HEK293 (cell line): ENCODE measurements around the gene MBP.

Experiments used
- CTCF ChIA-PET: fragments of 350-600 bp; formaldehyde crosslinking; extraction: SDS; loops from one replicate; lab custom pipeline; 2021; ENCODE audit warnings: antibody characterized with exemption; lab: Yijun Ruan, JAX
- POLR2A ChIA-PET: fragments of 300-600 bp; formaldehyde crosslinking; extraction: SDS; loops from one replicate; lab custom pipeline; 2020; ENCODE audit warnings: antibody characterized with exemption, inconsistent platforms; lab: Yijun Ruan, JAX
- H3K27ac ChIP-seq: fragments of 200-500 bp; sonication (Bioruptor generic); 2 replicates; pipeline ENCODE4 v1.5.1; 2014; ENCODE audit warnings: low read depth, low read length, control low read depth, inconsistent platforms; ENCODE audit errors: extremely low read depth
- H3K36me3 ChIP-seq, 2 experiments: fragments of 200-500 bp in 1 of 2; sonication (Bioruptor generic) in 1 of 2; 1 replicate in 1 of 2; 2 replicates in 1 of 2; pipeline ENCODE4 v1.5.1; 2014 to 2017; ENCODE audit warnings: inconsistent platforms in 2 of 2, low read length in 2 of 2; ENCODE audit not compliant: control insufficient read depth in 2 of 2, insufficient read depth in 1 of 2
- H3K4me1 ChIP-seq: fragments of 200-500 bp; sonication (Bioruptor generic); 2 replicates; pipeline ENCODE4 v1.5.1; 2014; ENCODE audit warnings: mild to moderate bottlenecking, low read length, inconsistent platforms; ENCODE audit not compliant: control insufficient read depth, insufficient read depth
- H3K4me3 ChIP-seq: 2 replicates; pipeline ENCODE4 v1.5.1; 2011; ENCODE audit warnings: low read depth, mild to moderate bottlenecking, control low read depth, low read length, moderate library complexity
- H3K9me3 ChIP-seq: fragments of 200-500 bp; sonication (Bioruptor generic); 2 replicates; pipeline ENCODE4 v1.5.1; 2014; ENCODE audit warnings: low read depth, low read length, inconsistent platforms; ENCODE audit not compliant: control insufficient read depth, insufficient read depth
- BCL11B ChIP-seq: fragments of 450-650 bp; formaldehyde crosslinking; IDR thresholded peaks from 2 replicates; pipeline ENCODE4 v1.5.1; 2016; ENCODE audit warnings: low read depth, missing biosample characterization, missing genetic modification characterization
- KLF16 ChIP-seq: fragments of 450-650 bp; formaldehyde crosslinking; IDR thresholded peaks from 2 replicates; pipeline ENCODE4 v1.5.1; 2017; ENCODE audit warnings: missing biosample characterization, missing genetic modification characterization
- MYNN ChIP-seq: fragments of 450-650 bp; formaldehyde crosslinking; IDR thresholded peaks from 2 replicates; pipeline ENCODE4 v1.5.1; 2016; ENCODE audit warnings: missing biosample characterization, missing genetic modification characterization, borderline replicate concordance
- ZBTB48 ChIP-seq: fragments of 450-650 bp; formaldehyde crosslinking; IDR thresholded peaks from 2 replicates; pipeline ENCODE4 v1.5.1; 2016; ENCODE audit warnings: missing biosample characterization, missing genetic modification characterization
- ZFP69B ChIP-seq: fragments of 450-650 bp; formaldehyde crosslinking; IDR thresholded peaks from 2 replicates; pipeline ENCODE4 v1.5.1; 2016; ENCODE audit warnings: missing biosample characterization, missing genetic modification characterization
- ZNF157 ChIP-seq: fragments of 450-650 bp; formaldehyde crosslinking; IDR thresholded peaks from 2 replicates; pipeline ENCODE4 v1.5.1; 2016; ENCODE audit warnings: missing biosample characterization, missing genetic modification characterization
- ZNF211 ChIP-seq: fragments of 450-650 bp; formaldehyde crosslinking; IDR thresholded peaks from 2 replicates; pipeline ENCODE4 v1.5.1; 2016; ENCODE audit warnings: low read depth, missing biosample characterization, missing genetic modification characterization
- ZNF23 ChIP-seq: fragments of 450-650 bp; formaldehyde crosslinking; IDR thresholded peaks from 2 replicates; pipeline ENCODE4 v1.5.1; 2016; ENCODE audit warnings: missing biosample characterization, missing genetic modification characterization, borderline replicate concordance
- ZNF239 ChIP-seq: fragments of 450-650 bp; formaldehyde crosslinking; IDR thresholded peaks from 2 replicates; pipeline ENCODE4 v1.5.1; 2016; ENCODE audit warnings: missing biosample characterization, missing genetic modification characterization
- ZNF521 ChIP-seq: fragments of 450-650 bp; formaldehyde crosslinking; IDR thresholded peaks from 2 replicates; pipeline ENCODE4 v1.5.1; 2017; ENCODE audit warnings: missing biosample characterization, mild to moderate bottlenecking, missing genetic modification characterization
- ZNF660 ChIP-seq: fragments of 450-650 bp; IDR thresholded peaks from 2 replicates; pipeline ENCODE4 v1.5.1; 2018; ENCODE audit warnings: missing biosample characterization, mild to moderate bottlenecking, missing genetic modification characterization
- ZNF747 ChIP-seq: fragments of 450-650 bp; formaldehyde crosslinking; IDR thresholded peaks from 2 replicates; pipeline ENCODE4 v1.5.1; 2016; ENCODE audit warnings: missing biosample characterization, missing genetic modification characterization
- ZSCAN16 ChIP-seq: fragments of 450-650 bp; formaldehyde crosslinking; IDR thresholded peaks from 2 replicates; pipeline ENCODE4 v1.5.1; 2016; ENCODE audit warnings: missing biosample characterization, missing genetic modification characterization
- TF ChIP-seq, protein P1 (sequence below): fragments of 450-650 bp; formaldehyde crosslinking; IDR thresholded peaks from 2 replicates; pipeline ENCODE4 v1.5.1; 2016; ENCODE audit warnings: missing biosample characterization, missing genetic modification characterization
- TF ChIP-seq, protein P2 (sequence below): fragments of 450-650 bp; formaldehyde crosslinking; IDR thresholded peaks from 2 replicates; pipeline ENCODE4 v1.5.1; 2016; ENCODE audit warnings: missing biosample characterization, missing genetic modification characterization
- TF ChIP-seq, protein P3 (sequence below): fragments of 450-650 bp; formaldehyde crosslinking; IDR thresholded peaks from 2 replicates; pipeline ENCODE4 v1.5.1; 2017; ENCODE audit warnings: missing biosample characterization, missing genetic modification characterization

The MBP gene

DNA sequence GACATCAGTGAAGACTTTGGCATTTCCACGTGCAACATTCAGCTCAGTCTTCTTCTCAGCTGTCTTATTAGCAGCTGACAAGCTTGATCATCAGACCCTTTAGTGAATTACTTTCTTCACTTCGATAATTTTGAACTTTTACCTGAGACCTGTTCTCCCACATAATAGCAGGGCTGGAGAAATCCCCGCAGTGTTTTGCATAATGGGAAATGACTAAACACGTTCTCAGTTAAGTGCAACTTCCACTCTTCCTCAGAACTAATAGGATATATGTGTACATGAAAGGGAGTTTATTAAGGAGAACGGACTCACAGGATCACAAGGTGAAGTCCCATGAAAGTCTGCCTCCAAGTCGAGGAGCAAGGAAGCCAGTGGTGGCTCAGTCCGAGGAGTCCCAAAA lies 28.8 kb upstream of the MBP start:
- H3K4me3 ChIP-seq: no peak overlapping the region
- no peaks in the 10 kb centered on the region for H3K9me3 ChIP-seq
- TF ChIP-seq ZNF747 (no peak), ZNF23 (tag by site-specific recombination) (no peak), ZNF211 (no peak), ZFP69B (tag by site-specific recombination) (no peak), MYNN (tag by site-specific recombination) (no peak)
- TF ChIP-seq, protein P1, sequence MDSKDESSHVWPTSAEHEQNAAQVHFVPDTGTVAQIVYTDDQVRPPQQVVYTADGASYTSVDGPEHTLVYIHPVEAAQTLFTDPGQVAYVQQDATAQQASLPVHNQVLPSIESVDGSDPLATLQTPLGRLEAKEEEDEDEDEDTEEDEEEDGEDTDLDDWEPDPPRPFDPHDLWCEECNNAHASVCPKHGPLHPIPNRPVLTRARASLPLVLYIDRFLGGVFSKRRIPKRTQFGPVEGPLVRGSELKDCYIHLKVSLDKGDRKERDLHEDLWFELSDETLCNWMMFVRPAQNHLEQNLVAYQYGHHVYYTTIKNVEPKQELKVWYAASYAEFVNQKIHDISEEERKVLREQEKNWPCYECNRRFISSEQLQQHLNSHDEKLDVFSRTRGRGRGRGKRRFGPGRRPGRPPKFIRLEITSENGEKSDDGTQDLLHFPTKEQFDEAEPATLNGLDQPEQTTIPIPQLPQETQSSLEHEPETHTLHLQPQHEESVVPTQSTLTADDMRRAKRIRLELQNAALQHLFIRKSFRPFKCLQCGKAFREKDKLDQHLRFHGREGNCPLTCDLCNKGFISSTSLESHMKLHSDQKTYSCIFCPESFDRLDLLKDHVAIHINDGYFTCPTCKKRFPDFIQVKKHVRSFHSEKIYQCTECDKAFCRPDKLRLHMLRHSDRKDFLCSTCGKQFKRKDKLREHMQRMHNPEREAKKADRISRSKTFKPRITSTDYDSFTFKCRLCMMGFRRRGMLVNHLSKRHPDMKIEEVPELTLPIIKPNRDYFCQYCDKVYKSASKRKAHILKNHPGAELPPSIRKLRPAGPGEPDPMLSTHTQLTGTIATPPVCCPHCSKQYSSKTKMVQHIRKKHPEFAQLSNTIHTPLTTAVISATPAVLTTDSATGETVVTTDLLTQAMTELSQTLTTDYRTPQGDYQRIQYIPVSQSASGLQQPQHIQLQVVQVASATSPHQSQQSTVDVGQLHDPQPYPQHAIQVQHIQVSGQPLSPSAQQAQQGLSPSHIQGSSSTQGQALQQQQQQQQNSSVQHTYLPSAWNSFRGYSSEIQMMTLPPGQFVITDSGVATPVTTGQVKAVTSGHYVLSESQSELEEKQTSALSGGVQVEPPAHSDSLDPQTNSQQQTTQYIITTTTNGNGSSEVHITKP (tag by site-specific recombination): no peak
- H3K36me3 ChIP-seq: no peaks in the 10 kb centered on the region
- no peaks in the 10 kb centered on the region for H3K4me1 ChIP-seq
- ChIA-PET CTCF (no interaction called here), POLR2A (no interaction called here)
- no peak overlapping the region for H3K27ac ChIP-seq

DNA sequence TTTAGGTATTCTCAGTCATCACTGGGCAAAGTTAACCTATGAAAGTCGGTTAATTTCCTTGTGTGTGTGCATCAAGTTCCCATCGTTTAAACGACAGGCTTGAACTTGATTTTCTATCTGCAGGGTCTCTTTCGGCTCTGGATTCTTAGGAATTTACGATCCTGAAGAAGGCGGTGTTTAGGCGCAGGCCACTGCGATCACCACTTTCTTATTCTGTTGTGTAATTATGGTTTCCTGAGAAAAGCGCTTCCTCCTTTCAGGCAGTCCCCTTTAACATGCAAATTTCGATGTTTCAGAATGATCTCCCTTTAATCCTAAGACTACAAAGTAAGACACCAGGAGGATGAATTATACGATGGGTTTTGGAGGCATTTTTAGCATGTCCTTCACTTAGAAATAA lies 27.9 kb upstream of the MBP start:
- TF ChIP-seq ZBTB48 (tag by site-specific recombination) (no peak), BCL11B (no peak), ZNF521 (tag by site-specific recombination) (no peak), ZNF157 (tag by site-specific recombination) (no peak)
- TF ChIP-seq, protein P2, sequence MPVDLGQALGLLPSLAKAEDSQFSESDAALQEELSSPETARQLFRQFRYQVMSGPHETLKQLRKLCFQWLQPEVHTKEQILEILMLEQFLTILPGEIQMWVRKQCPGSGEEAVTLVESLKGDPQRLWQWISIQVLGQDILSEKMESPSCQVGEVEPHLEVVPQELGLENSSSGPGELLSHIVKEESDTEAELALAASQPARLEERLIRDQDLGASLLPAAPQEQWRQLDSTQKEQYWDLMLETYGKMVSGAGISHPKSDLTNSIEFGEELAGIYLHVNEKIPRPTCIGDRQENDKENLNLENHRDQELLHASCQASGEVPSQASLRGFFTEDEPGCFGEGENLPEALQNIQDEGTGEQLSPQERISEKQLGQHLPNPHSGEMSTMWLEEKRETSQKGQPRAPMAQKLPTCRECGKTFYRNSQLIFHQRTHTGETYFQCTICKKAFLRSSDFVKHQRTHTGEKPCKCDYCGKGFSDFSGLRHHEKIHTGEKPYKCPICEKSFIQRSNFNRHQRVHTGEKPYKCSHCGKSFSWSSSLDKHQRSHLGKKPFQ (tag by site-specific recombination): no peak
- ChIA-PET CTCF (no interaction called here), POLR2A (no interaction called here)
- Histone ChIP-seq H3K4me1 (no peaks in the 10 kb centered on the region), H3K27ac (no peak overlapping the region), H3K4me3 (no peak overlapping the region), H3K9me3 (no peaks in the 10 kb centered on the region), H3K36me3 (no peaks in the 10 kb centered on the region)

DNA sequence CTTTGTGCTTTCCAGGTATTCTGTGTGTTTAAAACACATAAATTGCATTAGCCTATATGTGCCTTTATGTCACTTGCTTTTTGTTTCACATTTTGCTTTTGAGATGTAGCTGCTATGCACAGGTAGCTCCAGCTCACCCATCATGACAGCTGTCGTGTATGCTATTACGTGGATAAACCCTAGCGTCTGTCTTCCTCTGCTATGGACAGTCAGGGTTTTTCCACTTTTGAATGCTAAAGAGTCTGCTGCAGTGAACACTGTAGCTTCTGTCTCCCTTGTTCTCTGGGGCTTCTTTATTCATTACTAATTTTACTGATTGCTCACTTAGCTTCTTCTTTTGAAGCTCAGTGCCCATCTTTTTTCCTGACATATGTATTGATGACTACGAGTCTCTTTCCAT lies 24.7 kb upstream of the MBP start:
- H3K4me3 ChIP-seq: no peak overlapping the region
- H3K9me3 ChIP-seq: no peaks in the 10 kb centered on the region
- H3K36me3 ChIP-seq: no peaks in the 10 kb centered on the region
- POLR2A ChIA-PET: no interaction called here
- H3K4me1 ChIP-seq: no peaks in the 10 kb centered on the region
- TF ChIP-seq ZNF660 (tag by site-specific recombination) (no peak), KLF16 (no peak), ZNF157 (tag by site-specific recombination) (no peak), ZNF521 (tag by site-specific recombination) (no peak), ZNF239 (tag by site-specific recombination) (no peak), ZSCAN16 (tag by site-specific recombination) (no peak)
- TF ChIP-seq, protein P3, sequence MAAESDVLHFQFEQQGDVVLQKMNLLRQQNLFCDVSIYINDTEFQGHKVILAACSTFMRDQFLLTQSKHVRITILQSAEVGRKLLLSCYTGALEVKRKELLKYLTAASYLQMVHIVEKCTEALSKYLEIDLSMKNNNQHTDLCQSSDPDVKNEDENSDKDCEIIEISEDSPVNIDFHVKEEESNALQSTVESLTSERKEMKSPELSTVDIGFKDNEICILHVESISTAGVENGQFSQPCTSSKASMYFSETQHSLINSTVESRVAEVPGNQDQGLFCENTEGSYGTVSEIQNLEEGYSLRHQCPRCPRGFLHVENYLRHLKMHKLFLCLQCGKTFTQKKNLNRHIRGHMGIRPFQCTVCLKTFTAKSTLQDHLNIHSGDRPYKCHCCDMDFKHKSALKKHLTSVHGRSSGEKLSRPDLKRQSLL (tag by site-specific recombination): no peak
- H3K27ac ChIP-seq: no peak overlapping the region
- CTCF ChIA-PET: interaction anchor here (0.7 kb wide), 1 partner anchor 94 kb away, joined by 3 read pairs; no protein-coding TSS in a partner anchor
